Fibroblast of lung (primary cell): ENCODE results near the gene PDGFC. TPM values are rescaled to one million over a fixed set of nuclear protein-coding genes. Genes with fewer than 3 reads are reported as not detected.

Experiments used
- DNase-seq, 2 donors: peaks; one replicate each; pipeline versions ENCODE4 v3.0.0 to v3.0.0-alpha.2; 2010; ENCODE audit warnings: low read depth in 2 of 2
- H2AFZ ChIP-seq: 2 replicates; pipeline ENCODE4 v1.5.1; 2012; ENCODE audit warnings: low read length, control low read depth, inconsistent platforms
- H3K27ac ChIP-seq: 2 replicates; pipeline ENCODE4 v1.5.1; 2011; ENCODE audit warnings: low read length, control low read depth; ENCODE audit not compliant: insufficient read depth
- H3K27me3 ChIP-seq: 2 replicates; pipeline ENCODE4 v1.5.1; 2011; ENCODE audit warnings: mild to moderate bottlenecking, low read length; ENCODE audit not compliant: control insufficient read depth, insufficient read depth
- H3K36me3 ChIP-seq: 2 replicates; pipeline ENCODE4 v1.5.1; 2011; ENCODE audit warnings: low read length; ENCODE audit not compliant: control insufficient read depth, insufficient read depth
- H3K4me1 ChIP-seq: 2 replicates; pipeline ENCODE4 v1.5.1; 2011; ENCODE audit warnings: low read length; ENCODE audit not compliant: control insufficient read depth, insufficient read depth; ENCODE audit errors: extremely low read depth
- H3K4me2 ChIP-seq: 2 replicates; pipeline ENCODE4 v1.5.1; 2011; ENCODE audit warnings: low read length, control low read depth; ENCODE audit not compliant: insufficient read depth; ENCODE audit errors: extremely low read depth
- H3K4me3 ChIP-seq, 4 experiments: fragments of 200-600 bp in 1 of 4; sonication (generic) in 1 of 4; replicated peaks in 1 of 4; 2 replicates each; pipeline ENCODE4 v1.5.1; 2011 to 2016; ENCODE audit warnings: low read length in 4 of 4, low read depth in 3 of 4, mild to moderate bottlenecking in 3 of 4, control low read depth in 2 of 4, inconsistent platforms in 1 of 4, mixed read lengths in 1 of 4; ENCODE audit not compliant: insufficient read depth in 1 of 4; ENCODE audit errors: control extremely low read depth in 1 of 4
- H3K79me2 ChIP-seq: 2 replicates; pipeline ENCODE4 v1.5.1; 2012; ENCODE audit warnings: mild to moderate bottlenecking, low read length, inconsistent platforms; ENCODE audit not compliant: control insufficient read depth, insufficient read depth
- H3K9ac ChIP-seq: 2 replicates; pipeline ENCODE4 v1.5.1; 2011; ENCODE audit warnings: mild to moderate bottlenecking, low read length, control low read depth; ENCODE audit not compliant: insufficient read depth
- H3K9me3 ChIP-seq: 2 replicates; pipeline ENCODE4 v1.5.1; 2012; ENCODE audit warnings: low read depth, low read length; ENCODE audit not compliant: control insufficient read depth, insufficient read depth
- H4K20me1 ChIP-seq: 2 replicates; pipeline ENCODE4 v1.5.1; 2011; ENCODE audit warnings: low read length; ENCODE audit not compliant: control insufficient read depth, insufficient read depth; ENCODE audit errors: extremely low read depth
- CTCF ChIP-seq, 2 donors: IDR thresholded peaks in 1 of 2; conservative IDR thresholded peaks in 1 of 2; 1 replicate in 1 of 2; 2 replicates in 1 of 2; pipeline ENCODE4 v1.5.1; 2011 to 2012; ENCODE audit warnings: low read length in 2 of 2, control low read depth in 1 of 2, inconsistent platforms in 1 of 2, low read depth in 1 of 2, mild to moderate bottlenecking in 1 of 2
- EZH2 ChIP-seq: IDR thresholded peaks from 2 replicates; pipeline ENCODE4 v1.5.1; 2012; ENCODE audit warnings: low read length, control low read depth, mild to moderate bottlenecking; ENCODE audit errors: missing control alignments
- polyA plus RNA-seq, 2 donors: library from polyadenylated mRNA; depleted of rRNA in 1 of 2; stranded (reverse) in 1 of 2; unstranded in 1 of 2; fragments of >200 nt; gene quantifications; 2 replicates each; pipeline ENCODE4 v1.2.1, GENCODE V29; 2011 to 2012; ENCODE audit warnings: missing spikeins in 1 of 2
- total RNA-seq: library from RNA; depleted of rRNA; stranded (reverse); fragments of >200 nt; gene quantifications from 2 replicates; pipeline ENCODE4 v1.2.1, GENCODE V29; 2014

Gene PDGFC
- total and polyA plus RNA-seq, 2 donors (not counting 1 experiment from before 2014, with no cell fraction given), result 43.4 to 103 TPM

- H3K27ac ChIP-seq, result peak overlapping the region; percentile 64
- no peaks in the 10 kb centered on the region for H4K20me1 ChIP-seq
- no peaks in the 10 kb centered on the region for H3K9me3 ChIP-seq
- no peak for TF ChIP-seq EZH2
- TF ChIP-seq CTCF (conservative IDR thresholded peaks at IDR 0.05 in 1 of 2, IDR thresholded peaks at IDR 0.05 in 1 of 2; ENCODE audit: low read depth in 1 of 2, low read length in 2 of 2), result no peak
- H3K4me1 ChIP-seq, result peaks cover 11% of the 10 kb centered on the region
- H3K4me2 ChIP-seq, result peak overlapping the region; percentile 83
- no peak overlapping the region for H2AFZ ChIP-seq
- H3K9ac ChIP-seq, result peak overlapping the region; percentile 1
- H3K36me3 ChIP-seq, result no peaks in the 10 kb centered on the region
- peak; percentile 93 to 96 for DNase-seq
- peak overlapping the region in 1 of 4 experiments; percentile 5 for H3K4me3 ChIP-seq
- no peaks in the 10 kb centered on the region for H3K27me3 ChIP-seq
- H3K79me2 ChIP-seq, result peaks cover 6% of the 10 kb centered on the region
Observed at GRCh38 chr4:156774422-156774821, 197.2 kb downstream of the PDGFC start.

- no peak overlapping the region for H2AFZ ChIP-seq
- peaks cover 11% of the 10 kb centered on the region for H3K4me1 ChIP-seq
- peak in 1 of 2 donors; percentile 87 for DNase-seq
- peak overlapping the region; percentile 64 for H3K27ac ChIP-seq
- H3K9ac ChIP-seq, result peak overlapping the region; percentile 1
- peaks cover 6% of the 10 kb centered on the region for H3K79me2 ChIP-seq
- no peaks in the 10 kb centered on the region for H3K9me3 ChIP-seq
- H3K4me2 ChIP-seq, result peak overlapping the region; percentile 83
- H3K36me3 ChIP-seq, result no peaks in the 10 kb centered on the region
- no peaks in the 10 kb centered on the region for H4K20me1 ChIP-seq
- TF ChIP-seq EZH2 (no peak), CTCF (conservative IDR thresholded peaks at IDR 0.05 in 1 of 2, IDR thresholded peaks at IDR 0.05 in 1 of 2; ENCODE audit: low read depth in 1 of 2, low read length in 2 of 2) (no peak)
- no peaks in the 10 kb centered on the region for H3K27me3 ChIP-seq
- H3K4me3 ChIP-seq, result peak overlapping the region in 1 of 4 experiments; percentile 5
Observed at GRCh38 chr4:156773648-156774357, 197.8 kb downstream of the PDGFC start.

GRCh38 chr4:156771171-156771837 lies 200.3 kb downstream of the PDGFC start:
- peak overlapping the region in 2 of 4 experiments; percentile 6 to 7 for H3K4me3 ChIP-seq
- no peaks in the 10 kb centered on the region for H4K20me1 ChIP-seq
- DNase-seq, result peak; percentile 87 to 89
- H3K27ac ChIP-seq, result peak overlapping the region; percentile 41
- no peak overlapping the region for H2AFZ ChIP-seq
- no peaks in the 10 kb centered on the region for H3K9me3 ChIP-seq
- no peaks in the 10 kb centered on the region for H3K27me3 ChIP-seq
- peak overlapping the region; percentile 76 for H3K4me2 ChIP-seq
- no peak overlapping the region for H3K9ac ChIP-seq
- peaks cover 2% of the 10 kb centered on the region for H3K79me2 ChIP-seq
- peaks cover 13% of the 10 kb centered on the region for H3K4me1 ChIP-seq
- TF ChIP-seq EZH2 (no peak), CTCF (conservative IDR thresholded peaks at IDR 0.05 in 1 of 2, IDR thresholded peaks at IDR 0.05 in 1 of 2; ENCODE audit: low read depth in 1 of 2, low read length in 2 of 2) (no peak)
- H3K36me3 ChIP-seq, result no peaks in the 10 kb centered on the region
